Measurements from ENCODE around the gene KCNJ9. TPM values are rescaled to one million over a fixed set of nuclear protein-coding genes. Genes with fewer than 3 reads are reported as not detected.

The KCNJ9 gene
- total and polyA plus RNA-seq, 2 of the 4 experiments (the other 2 are of a cell fraction), result not detected

DNA sequence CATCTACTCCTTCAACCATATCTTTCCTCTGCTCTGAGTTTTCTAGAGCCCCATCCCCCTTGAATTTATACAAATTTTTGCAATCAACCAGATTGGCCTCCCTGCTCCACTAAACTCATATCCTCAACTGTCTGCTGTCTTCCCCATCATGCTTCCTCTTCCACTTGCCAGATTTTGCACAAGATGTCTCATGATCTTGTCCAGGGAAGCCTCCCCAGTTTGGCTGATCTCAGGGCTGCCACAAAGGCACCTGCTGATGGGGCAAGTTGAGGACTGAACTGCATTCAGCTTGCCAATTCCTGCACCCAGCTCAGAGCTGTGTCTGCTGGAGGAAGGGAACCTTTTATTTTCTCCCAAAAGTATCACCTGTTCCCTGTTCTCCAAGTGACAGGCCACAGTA lies 3.9 kb upstream of the KCNJ9 start:
- dilution Hi-C loops (cut with HindIII; ENCODE audit: low sequenced_read_pairs, unreplicated experiment), result no loop called here
- H3K27ac ChIP-seq (ENCODE audit: insufficient read depth, low read length), result no peak overlapping the region
- no peaks in the 10 kb centered on the region for H3K79me1 ChIP-seq (ENCODE audit: low read depth in 1 of 2, low read length in 2 of 2)
- no peak overlapping the region for H3K4me2 ChIP-seq (ENCODE audit: low read depth, low read length)
- H3K9ac ChIP-seq (ENCODE audit: low read depth, low read length), result no peak overlapping the region
- no peak overlapping the region for H2BK15ac ChIP-seq (ENCODE audit: low read depth, low read length)
- POLR2A ChIA-PET (ENCODE audit: unreplicated experiment), result no interaction called here
- no peak overlapping the region for H4K91ac ChIP-seq (ENCODE audit: insufficient read depth, low read depth, low read length)
- CTCF ChIA-PET, result interaction anchor here (0.6 to 2.6 kb wide), 6 partner anchors 21 to 1026 kb away, joined by 3 to 16 read pairs (median 3); partner anchors contain the start of gene IGSF8
- H4K20me1 ChIP-seq (ENCODE audit: insufficient read depth, low read length), result no peaks in the 10 kb centered on the region
- H3K4ac ChIP-seq (ENCODE audit: low read depth, low read length), result no peak overlapping the region
- H2AFZ ChIP-seq (replicated peaks; ENCODE audit: low read length, poor library complexity), result no peak overlapping the region
- H3K4me3 ChIP-seq (ENCODE audit: insufficient read depth, low read depth, low read length), result no peak overlapping the region
- no peak overlapping the region for H4K5ac ChIP-seq (ENCODE audit: low read depth, low read length)
- no peak overlapping the region for H3K18ac ChIP-seq (ENCODE audit: low read depth, low read length)
- TF ChIP-seq MAFK (IDR thresholded peaks at IDR 0.05; ENCODE audit: low read depth, low read length), result no peak
- no peak for TF ChIP-seq CEBPB (IDR thresholded peaks at IDR 0.05; ENCODE audit: low read depth, low read length)
- TF ChIP-seq SMC3 (IDR thresholded peaks at IDR 0.05; ENCODE audit: low read depth, low read length), result no peak
- H3K9me1 ChIP-seq (ENCODE audit: insufficient read depth, low read length), result no peaks in the 10 kb centered on the region
- no peak overlapping the region for H3K23ac ChIP-seq (ENCODE audit: low read depth, low read length)
- peaks cover 2% of the 10 kb centered on the region; the same call in 1 of the 2 replicates for H3K4me1 ChIP-seq (ENCODE audit: control insufficient read depth, insufficient read depth, low read length)
- H3K14ac ChIP-seq (replicated peaks; ENCODE audit: low read depth, low read length), result no peak overlapping the region
- no peak overlapping the region for H2BK5ac ChIP-seq (ENCODE audit: low read depth, low read length, poor library complexity, severe bottlenecking)
- no peak for ATAC-seq (ENCODE audit: low read depth)
- no peak overlapping the region for H2AK9ac ChIP-seq (replicated peaks; ENCODE audit: low read depth, low read length, poor library complexity)
- BruUV-seq (replicated peaks), result no TSS peak
- H3K56ac ChIP-seq (ENCODE audit: extremely low read depth, insufficient read depth, low read length), result no peak overlapping the region
- peaks cover 59% of the 10 kb centered on the region for H3K27me3 ChIP-seq (ENCODE audit: control insufficient read depth, insufficient read depth, low read length)
- in situ Hi-C loops (cut with MboI; ENCODE audit: low sequenced_read_pairs), result no loop called here
- H2AK5ac ChIP-seq (ENCODE audit: low read depth, low read length), result no peak overlapping the region
- DNase-seq, result no peak
- H4K8ac ChIP-seq (ENCODE audit: low read depth in 2 of 2, low read length in 2 of 2), result no peak overlapping the region
- no peak overlapping the region for H2BK120ac ChIP-seq (ENCODE audit: low read depth, low read length)
- intact Hi-C loops (cut with micrococcal nuclease), result no loop called here
- H3K36me3 ChIP-seq (ENCODE audit: control insufficient read depth, insufficient read depth, low read length), result no peaks in the 10 kb centered on the region
- H3K9me3 ChIP-seq (ENCODE audit: control insufficient read depth, insufficient read depth, low read length), result no peaks in the 10 kb centered on the region; the same call in 1 of the 2 replicates
- H2BK20ac ChIP-seq (ENCODE audit: low read depth, low read length), result no peak overlapping the region

Measured in IMR-90 (cell line).